ENCODE measurements around the gene MSGN1. TPM values are rescaled to one million over a fixed set of nuclear protein-coding genes. Genes with fewer than 3 reads are reported as not detected.

The MSGN1 gene
- total and polyA plus RNA-seq, 3 experiments from 2014 or later = not detected

DNA sequence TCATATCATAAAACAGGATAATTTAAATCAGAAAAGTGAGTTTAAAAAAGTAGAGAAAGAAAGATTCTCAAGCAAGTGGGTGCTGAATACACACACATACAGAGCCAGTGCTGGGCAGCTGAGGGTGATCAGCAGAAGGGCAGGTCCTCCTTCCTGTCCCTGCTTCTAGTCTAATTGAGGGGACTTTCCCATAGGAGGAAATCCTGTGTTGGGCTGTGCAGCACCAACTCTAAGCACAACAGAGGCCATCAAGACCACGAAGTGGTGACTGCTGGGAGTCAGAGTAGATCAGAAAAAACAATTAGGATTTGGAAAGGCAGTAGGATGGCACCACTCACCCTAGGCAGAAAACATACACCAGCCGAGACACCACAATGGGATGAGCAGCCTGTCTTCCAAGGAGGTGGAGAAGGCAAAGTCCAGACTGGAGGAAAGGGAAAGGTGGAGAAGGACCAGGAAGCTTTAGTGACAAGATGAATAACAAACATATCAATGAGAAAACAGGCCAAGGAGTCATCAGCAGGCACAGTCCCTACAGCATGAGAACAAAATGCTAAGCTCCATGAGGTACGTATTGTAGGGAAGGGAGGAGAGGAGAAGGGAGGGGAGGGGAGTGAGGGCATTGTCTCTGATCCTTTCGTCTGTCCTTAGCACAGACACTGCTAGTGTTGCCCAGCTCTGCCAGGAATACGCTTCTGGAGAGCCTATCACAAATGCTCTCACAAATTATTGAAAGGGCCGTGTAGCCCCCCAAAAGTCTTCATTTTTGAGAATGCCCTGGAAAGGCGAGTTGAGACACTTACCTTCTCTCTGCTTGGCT, 16.7 kb upstream of the MSGN1 start:
- Histone ChIP-seq H3K27me3 (ENCODE audit: insufficient read depth, low read length, poor library complexity, severe bottlenecking) (no peaks in the 10 kb centered on the region), H3K36me3 (ENCODE audit: insufficient read depth, low read length) (no peaks in the 10 kb centered on the region), H3K4me1 (ENCODE audit: insufficient read depth, low read length) (no peaks in the 10 kb centered on the region), H3K4me3 (ENCODE audit: low read length) (no peak overlapping the region), H3K27ac (ENCODE audit: low read depth, low read length) (no peak overlapping the region), H3K9me3 (ENCODE audit: low read length) (no peaks in the 10 kb centered on the region)
- Mint-ChIP-seq H3K4me1 (no peaks in the 10 kb centered on the region), H3K27me3 (peaks cover 2 to 45% of the 10 kb centered on the region in 2 donors), H3K9me3 (no peaks in the 10 kb centered on the region), H3K27ac (no peak overlapping the region), H3K36me3 (no peaks in the 10 kb centered on the region), H3K4me3 (no peak overlapping the region)
- CTCF ChIA-PET = no interaction called here
- POLR2A ChIA-PET = no interaction called here
- DNase-seq = no peak

DNA sequence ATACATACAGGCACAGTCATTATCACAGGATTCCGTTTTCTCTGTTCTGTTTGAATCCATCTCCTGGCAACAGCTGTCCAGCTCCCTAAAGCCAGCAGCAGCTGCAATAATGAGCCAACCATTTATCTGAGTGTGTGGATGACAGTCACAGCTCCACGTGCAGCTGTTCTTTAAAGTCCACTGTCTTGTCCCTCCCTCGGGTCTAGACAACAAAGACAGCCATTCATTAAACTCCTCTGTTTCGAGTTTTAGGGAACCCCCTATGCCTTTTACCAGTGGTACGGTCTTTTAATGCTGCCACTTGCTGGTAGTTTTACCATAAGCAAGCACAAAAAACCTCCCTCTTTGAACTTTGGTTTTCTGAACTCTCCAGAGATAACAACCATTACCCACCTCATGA, 16.0 kb upstream of the MSGN1 start:
- Mint-ChIP-seq H3K36me3 (no peaks in the 10 kb centered on the region), H3K9me3 (no peaks in the 10 kb centered on the region), H3K4me1 (no peaks in the 10 kb centered on the region), H3K4me3 (no peak overlapping the region), H3K27me3 (peaks cover 1 to 43% of the 10 kb centered on the region in 2 donors), H3K27ac (no peak overlapping the region)
- POLR2A ChIA-PET = no interaction called here
- CTCF ChIA-PET = no interaction called here
- Histone ChIP-seq H3K27ac (ENCODE audit: low read depth, low read length) (no peak overlapping the region), H3K4me1 (ENCODE audit: insufficient read depth, low read length) (no peaks in the 10 kb centered on the region), H3K9me3 (ENCODE audit: low read length) (no peaks in the 10 kb centered on the region), H3K4me3 (ENCODE audit: low read length) (no peak overlapping the region), H3K27me3 (ENCODE audit: insufficient read depth, low read length, poor library complexity, severe bottlenecking) (no peaks in the 10 kb centered on the region), H3K36me3 (ENCODE audit: insufficient read depth, low read length) (no peaks in the 10 kb centered on the region)
- DNase-seq = no peak

DNA sequence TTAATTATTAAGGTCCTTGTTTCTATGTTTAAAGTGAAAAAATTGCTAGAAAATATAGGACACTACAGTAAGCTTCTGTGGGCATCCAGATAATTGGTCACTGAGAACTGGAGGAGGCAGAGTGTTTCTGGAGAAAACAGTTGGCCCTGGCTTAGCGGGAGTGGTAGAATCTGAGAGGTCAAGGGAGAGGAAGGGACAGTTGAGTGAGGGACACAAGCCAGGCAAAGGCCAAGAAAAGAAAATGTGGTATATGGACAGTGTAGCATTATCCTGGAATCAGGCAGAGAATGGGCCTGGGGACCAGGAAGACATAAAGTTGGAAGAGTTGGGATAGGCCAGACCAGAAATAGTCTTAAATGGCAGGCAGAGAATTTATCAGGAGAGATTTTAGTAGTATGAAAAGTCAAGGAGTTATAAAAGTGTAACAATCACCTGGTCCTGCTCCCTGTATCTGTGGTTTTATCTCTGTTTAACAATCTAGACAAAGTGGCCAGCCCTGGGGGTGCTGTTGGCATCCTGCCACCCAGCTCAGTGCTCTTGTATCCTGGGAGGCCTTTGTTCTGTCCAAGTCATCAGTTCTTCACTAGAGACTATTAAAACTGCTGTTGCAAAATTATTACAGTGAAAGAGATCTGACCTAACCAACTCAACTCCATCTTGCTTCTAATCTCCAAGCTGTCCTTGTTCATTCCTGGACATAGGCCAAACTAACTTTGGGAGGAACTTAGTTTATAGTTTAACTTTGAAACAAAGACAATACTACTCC, 15.4 kb upstream of the MSGN1 start:
- Mint-ChIP-seq H3K27me3 (peaks cover 0 to 42% of the 10 kb centered on the region in 2 donors), H3K36me3 (no peaks in the 10 kb centered on the region), H3K9me3 (no peaks in the 10 kb centered on the region), H3K4me3 (peak overlapping the region in 1 of 7 donors; percentile 10), H3K27ac (no peak overlapping the region), H3K4me1 (no peaks in the 10 kb centered on the region)
- ChIA-PET POLR2A (no interaction called here), CTCF (no interaction called here)
- Histone ChIP-seq H3K36me3 (ENCODE audit: insufficient read depth, low read length) (no peaks in the 10 kb centered on the region), H3K4me1 (ENCODE audit: insufficient read depth, low read length) (no peaks in the 10 kb centered on the region), H3K27ac (ENCODE audit: low read depth, low read length) (no peak overlapping the region), H3K9me3 (ENCODE audit: low read length) (no peaks in the 10 kb centered on the region), H3K27me3 (ENCODE audit: insufficient read depth, low read length, poor library complexity, severe bottlenecking) (no peaks in the 10 kb centered on the region), H3K4me3 (ENCODE audit: low read length) (no peak overlapping the region)
- no peak for DNase-seq

DNA sequence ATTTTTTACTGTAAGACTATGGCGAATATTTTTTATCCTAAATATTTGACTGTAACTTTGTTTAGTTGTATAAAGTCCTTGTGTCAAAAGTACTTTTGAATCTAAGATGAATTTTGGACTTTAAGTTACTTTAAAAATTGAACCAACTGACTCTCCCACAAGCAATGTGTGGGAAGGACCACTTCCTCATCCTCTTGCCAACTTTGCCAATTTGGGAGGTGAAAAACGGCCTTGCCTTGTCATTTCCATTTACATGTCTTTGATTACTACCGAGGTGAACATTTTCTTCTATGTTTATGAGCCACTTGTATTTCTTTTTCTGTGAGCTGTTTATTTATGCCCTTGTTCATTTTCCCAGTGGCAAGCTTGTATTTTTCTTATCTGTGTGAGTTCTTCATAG, 12.8 kb upstream of the MSGN1 start:
- Histone ChIP-seq H3K36me3 (ENCODE audit: insufficient read depth, low read length) (no peaks in the 10 kb centered on the region), H3K4me3 (ENCODE audit: low read length) (no peak overlapping the region), H3K27ac (ENCODE audit: low read depth, low read length) (no peak overlapping the region), H3K9me3 (ENCODE audit: low read length) (no peaks in the 10 kb centered on the region), H3K4me1 (ENCODE audit: insufficient read depth, low read length) (no peaks in the 10 kb centered on the region), H3K27me3 (ENCODE audit: insufficient read depth, low read length, poor library complexity, severe bottlenecking) (no peaks in the 10 kb centered on the region)
- Mint-ChIP-seq H3K36me3 (no peaks in the 10 kb centered on the region), H3K27ac (no peak overlapping the region), H3K4me1 (no peaks in the 10 kb centered on the region), H3K4me3 (no peak overlapping the region), H3K9me3 (no peaks in the 10 kb centered on the region), H3K27me3 (peaks cover 0 to 41% of the 10 kb centered on the region in 2 donors)
- POLR2A ChIA-PET = no interaction called here
- CTCF ChIA-PET = no interaction called here
- no peak for DNase-seq

DNA sequence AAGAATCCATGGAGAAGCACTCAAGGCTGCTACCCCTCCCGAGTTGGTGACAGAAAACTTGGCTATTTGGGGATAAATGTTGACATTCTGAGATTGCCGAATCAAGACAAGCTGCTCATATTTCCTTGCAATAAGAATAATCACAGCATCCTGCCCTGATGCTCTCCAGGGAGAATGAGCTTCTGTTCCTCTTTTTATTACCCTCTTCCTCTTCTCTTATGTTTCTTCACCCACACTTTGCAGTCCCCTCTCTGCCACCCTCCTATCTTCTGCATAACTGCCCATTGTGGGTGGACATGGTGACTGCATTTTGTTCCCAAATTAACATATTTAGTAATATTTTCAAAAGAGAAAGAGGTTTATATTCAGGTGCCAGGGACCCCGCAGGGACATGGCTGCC, 11.9 kb upstream of the MSGN1 start:
- Mint-ChIP-seq H3K4me3 (no peak overlapping the region), H3K27ac (no peak overlapping the region), H3K36me3 (no peaks in the 10 kb centered on the region), H3K27me3 (peaks cover 0 to 35% of the 10 kb centered on the region in 2 donors), H3K4me1 (no peaks in the 10 kb centered on the region), H3K9me3 (no peaks in the 10 kb centered on the region)
- Histone ChIP-seq H3K27me3 (ENCODE audit: insufficient read depth, low read length, poor library complexity, severe bottlenecking) (no peaks in the 10 kb centered on the region), H3K4me3 (ENCODE audit: low read length) (no peak overlapping the region), H3K27ac (ENCODE audit: low read depth, low read length) (no peak overlapping the region), H3K36me3 (ENCODE audit: insufficient read depth, low read length) (no peaks in the 10 kb centered on the region), H3K4me1 (ENCODE audit: insufficient read depth, low read length) (no peaks in the 10 kb centered on the region), H3K9me3 (ENCODE audit: low read length) (no peaks in the 10 kb centered on the region)
- POLR2A ChIA-PET = no interaction called here
- no peak for DNase-seq
- CTCF ChIA-PET = no interaction called here

DNA sequence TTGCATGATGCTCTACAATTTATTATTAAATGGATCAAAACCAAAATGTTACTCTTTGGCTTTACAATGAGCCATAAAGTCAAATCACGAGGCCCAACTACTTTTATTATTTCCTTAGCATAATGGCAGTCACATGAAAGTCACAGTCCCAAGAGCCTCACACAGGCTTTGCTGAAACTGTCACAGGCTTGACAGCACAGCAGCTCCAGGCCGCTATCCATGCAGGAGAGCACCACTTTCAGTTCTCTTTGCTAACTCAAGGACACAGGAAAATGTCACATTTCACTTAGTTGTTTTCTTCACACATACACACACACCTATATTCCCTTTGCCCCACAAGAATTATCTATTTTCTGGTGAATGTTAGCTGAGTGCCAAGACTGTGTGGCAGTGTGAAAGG, 11.1 kb upstream of the MSGN1 start:
- H3K27me3 ChIP-seq (ENCODE audit: insufficient read depth, low read length, poor library complexity, severe bottlenecking) = no peaks in the 10 kb centered on the region
- POLR2A ChIA-PET = no interaction called here
- no peaks in the 10 kb centered on the region for H3K9me3 ChIP-seq (ENCODE audit: low read length)
- CTCF ChIA-PET = interaction anchor here (1.1 kb wide), 1 partner anchor 28 kb away, joined by 3 read pairs; no protein-coding TSS in a partner anchor
- no peak for DNase-seq
- Mint-ChIP-seq H3K4me1 (no peaks in the 10 kb centered on the region), H3K4me3 (no peak overlapping the region), H3K9me3 (no peaks in the 10 kb centered on the region), H3K36me3 (no peaks in the 10 kb centered on the region), H3K27ac (no peak overlapping the region), H3K27me3 (peaks cover 0 to 33% of the 10 kb centered on the region in 2 donors)
- no peaks in the 10 kb centered on the region for H3K36me3 ChIP-seq (ENCODE audit: insufficient read depth, low read length)
- no peak overlapping the region for H3K27ac ChIP-seq (ENCODE audit: low read depth, low read length)
- H3K4me1 ChIP-seq (ENCODE audit: insufficient read depth, low read length) = no peaks in the 10 kb centered on the region
- no peak overlapping the region for H3K4me3 ChIP-seq (ENCODE audit: low read length)

DNA sequence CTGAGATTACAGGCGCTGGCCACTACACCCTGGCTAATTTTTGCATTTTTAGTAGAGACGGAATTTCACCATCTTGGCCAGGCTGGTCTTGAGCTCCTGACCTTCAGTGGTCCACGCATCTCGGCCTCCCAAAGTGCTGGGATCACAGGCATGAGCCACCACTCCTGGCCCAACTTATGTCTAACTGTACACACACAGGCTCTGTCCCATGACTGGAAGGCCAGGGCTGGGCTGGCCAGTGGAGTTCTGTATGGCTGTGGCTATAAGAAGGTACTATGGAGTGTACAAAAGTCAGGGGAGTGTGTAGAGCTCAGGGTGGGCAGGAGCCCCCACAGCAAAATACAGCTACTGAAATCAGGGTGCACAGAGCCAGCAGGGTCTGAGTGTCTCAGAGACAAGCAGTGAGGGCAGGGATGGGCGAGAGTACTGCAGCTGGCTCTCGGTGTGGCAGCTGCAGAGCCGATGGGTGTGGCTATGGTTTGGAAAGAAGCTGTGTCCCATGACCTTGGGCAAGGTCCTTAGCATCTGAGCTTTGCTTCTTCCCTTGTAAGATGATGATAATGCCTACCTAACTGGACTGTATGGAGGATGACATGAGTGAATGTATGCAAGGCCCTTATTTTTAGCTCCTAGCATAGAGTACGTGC, 10.4 kb upstream of the MSGN1 start:
- peaks cover 0 to 33% of the 10 kb centered on the region in 2 donors for H3K27me3 Mint-ChIP-seq
- H3K36me3 Mint-ChIP-seq = no peaks in the 10 kb centered on the region
- CTCF ChIA-PET = interaction anchor here (1.1 kb wide), 1 partner anchor 27 kb away, joined by 3 read pairs; no protein-coding TSS in a partner anchor
- no peaks in the 10 kb centered on the region for H3K36me3 ChIP-seq (ENCODE audit: insufficient read depth, low read length)
- DNase-seq = no peak
- no peak overlapping the region for H3K4me3 Mint-ChIP-seq
- no peak overlapping the region for H3K4me3 ChIP-seq (ENCODE audit: low read length)
- no peaks in the 10 kb centered on the region for H3K27me3 ChIP-seq (ENCODE audit: insufficient read depth, low read length, poor library complexity, severe bottlenecking)
- POLR2A ChIA-PET = no interaction called here
- no peaks in the 10 kb centered on the region for H3K4me1 Mint-ChIP-seq
- no peaks in the 10 kb centered on the region for H3K9me3 ChIP-seq (ENCODE audit: low read length)
- no peak overlapping the region for H3K27ac ChIP-seq (ENCODE audit: low read depth, low read length)
- H3K27ac Mint-ChIP-seq = no peak overlapping the region
- H3K9me3 Mint-ChIP-seq = no peaks in the 10 kb centered on the region
- H3K4me1 ChIP-seq (ENCODE audit: insufficient read depth, low read length) = no peaks in the 10 kb centered on the region
